ENCODE measurements around the gene SLC5A10.
A peak's percentile ranks its signal among the peaks of the same experiment; 100 is the strongest.

DNA sequence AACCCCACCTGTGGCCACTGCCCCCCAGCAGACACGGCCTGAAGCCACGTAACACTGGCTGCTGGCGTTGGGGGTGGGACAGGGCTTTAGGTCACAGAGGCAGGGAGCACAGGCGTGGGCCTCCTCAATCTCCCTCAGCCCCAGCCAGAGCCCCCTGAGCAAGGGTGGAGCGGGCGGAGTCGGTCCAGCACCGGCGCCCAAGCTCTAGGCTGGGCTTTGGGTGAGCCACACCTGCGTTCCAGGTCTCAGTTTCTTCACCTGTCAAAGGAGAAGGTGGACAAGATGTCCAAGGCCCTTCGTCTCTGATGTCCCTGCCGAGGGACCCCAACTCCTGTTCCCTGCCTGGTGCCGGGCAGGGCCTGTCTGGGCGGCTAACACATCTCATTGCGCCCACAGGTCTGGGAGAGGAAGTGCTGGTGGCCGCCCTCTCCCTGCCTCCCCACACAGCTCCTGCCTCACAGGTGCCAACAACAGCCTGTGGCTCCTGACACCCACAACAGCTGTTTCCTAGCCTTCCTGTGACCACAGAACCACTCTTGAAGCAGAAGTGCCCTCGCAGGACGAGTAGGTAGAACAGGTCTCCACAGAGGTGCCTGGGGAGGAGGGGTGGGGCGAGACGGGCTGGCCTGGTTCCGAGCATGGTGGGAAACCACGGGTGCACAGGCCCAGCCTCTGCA is 40.6 kb downstream of the SLC5A10 start:
- TF ChIP-seq POLR2AphosphoS5 (IDR thresholded peaks at IDR 0.05) (peak; percentile 73 to 91 (median 88)), CTCF (IDR thresholded peaks at IDR 0.05 in 8 of 11, conservative IDR thresholded peaks at IDR 0.05 in 3 of 11) (no peak), POLR2A (IDR thresholded peaks at IDR 0.05) (no peak)
